Stimulated activated CD8-positive, alpha-beta memory T cell treated with anti-CD3 and anti-CD28 coated beads, Interleukin-7, amount 100 ng/mL, for 24 hours (primary cell): ENCODE results near the gene LRG1.

ENCODE experiments used
- DNase-seq: peaks from one replicate; pipeline ENCODE4 v3.0.0-alpha.2; 2020; ENCODE audit warnings: low read depth

LRG1 gene

DNA sequence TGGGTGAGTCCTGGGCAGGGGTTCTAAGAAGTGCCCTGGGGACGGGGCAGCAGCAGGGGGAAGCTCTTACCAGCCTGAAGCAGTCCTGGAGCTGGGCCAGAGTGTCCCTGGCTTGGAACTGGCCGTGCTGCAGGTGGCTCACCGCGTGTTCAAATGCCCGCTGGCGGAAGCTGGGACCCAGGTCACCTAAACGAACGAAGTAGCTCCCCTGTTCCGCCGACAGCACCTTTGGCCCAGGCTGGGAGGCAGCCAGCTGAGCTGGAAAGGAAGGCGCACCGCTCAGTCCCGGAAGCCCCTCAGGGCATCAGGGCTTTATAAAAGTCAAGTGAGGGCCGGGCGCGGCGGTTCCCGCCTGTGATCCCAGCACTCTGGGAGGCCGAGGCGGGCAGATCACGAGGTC is 31.1 kb downstream of the LRG1 start:
- no peak for DNase-seq

DNA sequence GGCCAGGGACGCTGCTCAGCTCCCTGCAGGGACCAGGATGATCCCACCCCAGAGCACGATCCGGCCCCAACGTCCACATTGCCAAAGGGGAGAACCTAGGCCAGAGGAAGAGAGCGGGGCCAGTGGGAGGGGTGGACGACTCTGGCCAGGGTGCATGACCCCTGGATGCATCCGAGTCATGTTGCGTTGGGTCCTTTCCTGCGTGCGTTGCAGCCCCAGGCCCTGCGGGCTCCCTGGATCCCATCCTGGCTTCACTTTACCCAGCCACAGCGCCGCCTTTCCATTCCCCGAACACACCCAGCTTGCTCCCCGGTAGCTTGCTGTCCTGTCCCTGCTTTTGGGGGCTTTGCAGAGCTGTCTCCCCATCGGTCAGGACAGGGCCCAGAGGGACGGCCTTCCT is 32.0 kb downstream of the LRG1 start:
- no peak for DNase-seq

DNA sequence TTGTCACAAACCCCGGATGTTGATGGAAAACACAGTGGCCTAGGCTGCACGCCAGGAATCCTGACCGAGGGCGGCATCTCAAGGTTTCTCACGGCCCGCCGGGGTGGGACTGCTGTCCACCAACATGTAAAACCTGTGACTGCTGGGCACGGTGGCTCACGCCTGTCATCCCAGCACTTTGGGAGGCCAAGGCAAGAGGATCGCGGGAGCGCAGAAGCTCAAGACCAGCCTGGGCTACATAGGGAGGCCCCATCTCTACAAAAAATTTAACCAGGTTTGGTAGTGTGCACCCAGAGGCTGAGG is 32.7 kb downstream of the LRG1 start:
- DNase-seq: no peak

DNA sequence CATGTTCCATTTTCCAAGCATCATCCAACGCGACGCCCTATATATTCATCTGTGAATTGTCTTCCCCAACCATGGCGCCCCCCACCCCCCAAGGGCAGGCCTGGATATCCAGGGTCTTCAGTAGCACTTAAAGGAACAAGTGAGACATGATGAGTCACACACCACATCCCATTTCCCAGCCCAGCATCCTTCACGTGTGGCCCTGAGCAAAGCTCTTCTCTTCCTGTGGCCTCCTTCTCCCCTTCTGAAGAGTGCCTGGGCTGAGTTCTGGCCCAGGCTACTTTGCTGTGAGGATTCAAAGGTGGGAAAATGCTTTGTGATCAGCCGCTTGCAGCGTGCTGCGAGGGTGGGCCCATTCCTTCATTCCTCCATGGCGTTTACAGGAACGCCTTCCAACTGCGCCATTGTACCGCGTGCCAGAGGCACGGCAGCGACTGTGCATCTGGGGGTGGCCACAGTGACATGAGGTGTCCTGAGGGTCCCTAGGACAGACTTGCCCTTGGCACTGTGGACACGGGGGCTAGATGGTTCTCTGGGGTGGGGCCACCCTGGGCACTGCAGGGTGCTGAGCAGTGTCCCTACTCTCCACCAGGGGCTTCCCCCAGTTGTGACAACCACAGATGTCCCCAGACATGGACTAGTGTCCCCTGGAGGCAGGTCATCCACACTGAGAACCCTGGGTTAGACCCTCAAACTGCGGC is 33.2 kb downstream of the LRG1 start:
- no peak for DNase-seq

DNA sequence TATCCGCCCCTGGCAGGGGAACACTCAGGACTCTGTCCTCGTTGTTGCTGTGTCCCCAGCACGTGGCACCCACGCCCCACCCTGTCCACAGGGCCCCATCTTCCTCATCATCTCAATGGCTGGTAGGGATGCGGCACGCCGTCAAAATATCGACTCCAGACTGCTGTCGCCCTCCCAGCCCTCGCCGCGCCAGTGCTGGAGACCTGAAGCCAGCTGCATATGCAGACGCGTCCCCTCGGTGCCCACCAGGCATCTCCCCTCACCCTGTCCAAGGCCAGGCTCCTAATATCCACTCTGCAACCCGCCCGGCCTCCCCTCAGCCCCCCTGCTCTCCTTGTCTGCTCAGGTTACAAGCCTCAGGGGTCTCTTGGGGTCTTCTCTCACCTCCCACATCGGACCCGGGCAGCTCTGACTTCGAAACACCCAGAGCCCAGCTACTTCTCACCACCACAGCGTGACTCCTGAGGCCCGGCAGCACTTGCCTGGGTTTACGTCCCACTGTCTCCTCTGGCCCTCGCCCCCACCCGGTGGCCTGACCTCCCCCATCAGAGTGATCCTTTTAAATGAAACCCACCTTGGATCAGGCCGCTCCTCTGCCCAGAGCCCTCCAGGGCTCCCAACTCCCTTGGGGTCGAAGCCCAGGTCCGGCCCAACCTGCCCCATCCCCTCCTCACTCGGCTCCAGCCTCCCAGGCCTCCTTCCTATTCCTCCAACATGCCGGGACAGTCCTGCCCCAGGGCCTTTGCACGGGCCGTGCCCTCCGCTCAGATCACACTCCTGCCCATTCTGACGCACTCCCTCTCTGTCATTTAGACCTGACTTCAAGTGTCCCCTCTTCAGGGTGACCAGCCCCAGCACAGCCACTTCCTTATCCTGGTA is 34.0 kb downstream of the LRG1 start:
- no peak for DNase-seq

DNA sequence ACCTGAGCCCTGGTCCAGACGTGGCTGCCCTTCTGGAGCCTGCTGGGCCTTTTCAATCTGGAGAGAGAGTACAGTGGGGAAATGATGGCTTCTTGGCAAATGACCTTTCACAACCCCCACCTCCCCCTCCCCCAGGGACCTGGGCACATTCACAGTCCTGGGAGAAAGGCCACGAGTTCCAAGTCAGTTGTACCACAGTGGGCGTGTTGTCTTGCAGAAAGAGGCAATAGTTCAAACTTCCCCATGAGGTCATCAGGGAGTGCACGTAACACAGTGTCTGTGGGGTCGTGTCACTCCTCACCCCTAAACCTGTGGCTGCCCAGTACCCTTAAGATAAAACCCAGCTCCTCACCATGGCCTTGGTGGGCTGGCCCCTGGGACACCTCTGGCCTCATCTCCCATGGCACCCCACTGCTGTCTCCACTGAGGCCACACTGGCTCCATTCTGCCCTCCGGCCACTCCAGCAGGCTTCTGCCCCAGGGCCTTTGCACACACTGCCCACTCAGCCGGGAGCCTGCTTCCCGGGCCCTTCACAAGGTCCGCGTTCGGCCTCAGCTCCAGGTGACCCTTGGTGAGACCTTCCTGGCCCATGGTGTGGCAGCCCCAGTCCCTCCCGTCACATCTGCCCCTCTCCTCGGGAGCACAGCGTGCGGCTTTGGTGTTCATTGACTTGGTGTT is 34.8 kb downstream of the LRG1 start:
- DNase-seq: no peak

DNA sequence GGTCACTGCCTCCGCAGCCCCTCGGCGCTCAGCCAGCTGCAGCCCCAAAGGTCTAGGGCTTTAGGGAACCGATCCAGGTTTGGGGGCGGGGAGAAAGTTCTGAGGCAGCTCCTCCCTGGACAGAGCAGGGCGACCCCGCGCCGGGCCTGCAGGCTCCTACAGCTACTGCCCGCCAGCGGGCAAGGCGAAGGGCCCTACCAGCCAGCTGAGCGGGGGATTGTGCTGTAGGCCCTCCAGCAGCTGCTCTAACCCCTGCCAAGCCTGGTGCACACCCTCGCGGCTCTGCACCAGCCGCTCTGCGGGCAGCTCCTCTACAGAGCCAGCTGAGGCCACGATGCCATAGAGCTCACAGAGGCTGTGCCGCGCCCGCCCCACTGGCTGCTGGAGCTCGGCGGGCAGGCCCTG is 35.5 kb downstream of the LRG1 start:
- DNase-seq: no peak

DNA sequence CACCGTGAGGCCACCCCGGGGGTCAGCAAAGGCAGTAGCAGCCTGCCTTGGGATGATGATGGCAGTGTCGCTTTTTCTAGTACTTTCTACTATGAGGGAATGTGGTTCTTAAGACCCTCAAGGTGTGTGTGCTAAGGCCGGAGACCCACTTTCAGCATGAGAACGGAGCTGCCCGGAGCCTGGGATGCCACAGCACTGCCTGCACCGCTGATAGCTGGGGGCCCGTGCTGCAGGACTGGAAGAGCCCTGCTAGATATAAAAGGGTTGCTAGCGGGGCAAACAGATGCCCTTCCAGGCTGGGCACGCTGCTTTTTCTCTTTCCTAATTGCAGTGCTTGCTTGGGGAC is 36.0 kb downstream of the LRG1 start:
- DNase-seq: no peak

DNA sequence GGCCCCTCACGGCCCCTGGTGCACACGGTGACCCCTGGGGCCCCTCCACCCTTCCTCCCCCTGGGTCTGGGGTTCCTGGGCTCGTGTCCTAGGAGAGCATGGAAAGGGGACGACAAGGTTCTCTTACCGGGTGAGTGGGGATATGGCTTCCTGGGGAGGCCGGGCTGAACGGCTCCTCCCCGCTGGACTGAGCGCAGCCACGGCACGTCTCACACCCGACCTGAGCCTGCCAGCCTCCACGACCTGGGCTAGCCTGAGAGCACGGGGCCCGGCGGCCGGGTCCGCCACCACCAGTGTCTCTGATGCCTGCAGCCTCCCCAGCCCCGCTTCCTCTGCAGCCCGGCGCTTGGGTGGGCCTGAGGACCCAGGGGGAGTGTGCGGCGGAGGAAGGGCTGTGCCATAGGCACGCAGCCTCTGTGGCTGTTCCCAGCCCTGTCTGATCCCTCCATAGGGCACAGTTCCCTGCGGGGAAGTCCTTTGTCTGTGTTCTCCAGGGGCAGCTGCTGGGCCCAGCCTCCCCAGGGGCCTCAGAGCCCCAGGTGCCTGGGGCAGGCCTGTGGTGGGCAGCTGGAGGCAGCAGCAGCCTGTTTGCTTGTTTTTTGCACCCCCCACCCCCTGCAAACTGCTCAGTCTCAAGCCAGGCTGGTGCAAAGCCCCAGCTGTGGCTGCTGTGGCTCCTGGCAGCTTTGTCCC is 36.6 kb downstream of the LRG1 start:
- no peak for DNase-seq

DNA sequence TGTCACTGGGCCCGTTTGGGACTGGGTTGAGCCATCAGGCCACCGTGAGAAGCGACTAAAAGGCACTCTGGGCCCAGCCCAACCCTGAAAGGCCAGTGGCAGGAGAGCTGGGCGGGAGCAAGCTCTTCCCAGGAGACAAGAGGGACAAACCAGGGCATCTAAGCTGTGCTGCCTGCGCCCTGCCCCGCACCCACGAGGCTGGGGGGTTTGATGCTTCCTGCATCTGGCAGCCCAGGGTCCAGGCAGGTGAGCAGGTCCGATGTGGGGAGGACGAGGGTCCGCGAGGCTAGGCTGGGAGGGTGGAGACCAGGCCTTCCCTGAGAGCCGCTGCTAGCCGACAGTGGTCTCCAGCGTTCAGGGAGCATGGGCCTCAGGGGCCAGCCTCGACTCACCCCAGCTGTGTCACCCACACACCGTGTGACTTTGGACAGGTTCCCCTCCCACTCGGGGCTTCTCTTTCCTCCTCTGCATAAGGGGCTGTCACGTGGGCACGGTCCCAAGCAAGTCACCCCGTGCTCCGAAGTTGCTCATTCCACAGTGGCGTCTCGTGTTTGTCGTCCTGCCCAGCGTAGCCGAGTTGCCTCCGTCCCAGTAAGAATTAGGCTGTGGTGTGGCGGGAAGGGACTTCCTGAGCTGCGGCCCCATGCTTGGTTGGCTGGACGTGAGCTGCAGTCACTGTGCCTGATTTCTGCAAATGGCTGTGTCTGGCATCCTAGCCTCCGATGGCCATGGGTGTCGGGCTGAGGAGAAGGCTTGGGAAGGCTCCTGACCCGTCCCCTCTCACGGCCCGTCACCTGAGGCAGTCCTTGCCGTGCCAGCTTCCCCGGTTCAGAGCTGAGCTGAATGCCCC is 37.3 kb downstream of the LRG1 start:
- no peak for DNase-seq

DNA sequence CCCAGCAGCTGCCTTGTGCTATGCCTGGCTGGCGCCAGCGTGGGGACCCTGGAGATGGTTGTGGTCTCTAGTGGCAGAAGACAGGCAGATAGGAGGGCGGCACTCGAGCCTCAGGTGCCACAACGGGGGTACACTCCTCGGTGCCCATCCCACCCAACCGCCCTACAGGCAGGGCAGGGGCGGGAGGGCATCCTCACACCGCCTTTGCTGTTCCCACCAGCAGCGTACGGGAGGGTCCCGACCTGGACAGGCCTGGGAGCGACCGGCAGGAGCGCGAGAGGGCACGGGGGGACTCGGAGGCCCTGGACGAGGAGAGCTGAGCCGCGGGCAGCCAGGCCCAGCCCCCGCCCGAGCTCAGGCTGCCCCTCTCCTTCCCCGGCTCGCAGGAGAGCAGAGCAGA is 38.1 kb downstream of the LRG1 start:
- DNase-seq: no peak

DNA sequence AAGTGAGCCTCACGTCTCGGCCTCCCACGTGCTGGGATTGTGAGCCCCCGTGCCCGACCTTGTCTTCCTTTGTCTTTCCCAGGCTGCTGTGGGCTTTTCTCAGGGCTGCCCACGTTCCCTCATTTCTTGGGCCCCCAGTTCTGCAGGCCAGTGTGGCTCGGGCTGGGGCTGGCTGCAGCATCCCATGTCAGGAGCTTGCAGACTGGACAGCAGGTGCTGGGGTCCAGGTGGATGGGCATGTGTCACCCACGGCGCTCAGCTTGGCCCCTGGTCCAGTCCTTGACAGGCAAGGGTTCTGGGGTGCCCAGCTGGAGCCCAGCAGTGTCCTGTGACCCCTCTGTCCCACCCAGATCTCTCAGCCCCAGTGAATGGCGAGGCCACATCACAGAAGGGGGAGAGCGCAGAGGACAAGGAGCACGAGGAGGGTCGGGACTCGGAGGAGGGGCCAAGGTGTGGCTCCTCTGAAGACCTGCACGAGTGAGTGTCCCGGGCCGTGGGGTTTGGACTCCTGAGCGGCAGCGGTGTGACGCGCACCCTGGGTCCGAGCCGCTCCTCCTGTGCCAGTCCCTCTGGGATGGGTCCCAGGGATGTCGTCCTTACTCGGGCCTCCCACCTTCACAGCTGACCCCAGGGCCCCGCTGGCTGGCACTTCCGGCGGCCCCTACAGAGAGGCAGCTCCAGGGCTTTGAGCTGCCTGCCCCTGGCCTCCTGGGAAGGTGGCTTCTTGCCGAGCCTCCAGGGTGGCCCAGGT is 38.8 kb downstream of the LRG1 start:
- no peak for DNase-seq

DNA sequence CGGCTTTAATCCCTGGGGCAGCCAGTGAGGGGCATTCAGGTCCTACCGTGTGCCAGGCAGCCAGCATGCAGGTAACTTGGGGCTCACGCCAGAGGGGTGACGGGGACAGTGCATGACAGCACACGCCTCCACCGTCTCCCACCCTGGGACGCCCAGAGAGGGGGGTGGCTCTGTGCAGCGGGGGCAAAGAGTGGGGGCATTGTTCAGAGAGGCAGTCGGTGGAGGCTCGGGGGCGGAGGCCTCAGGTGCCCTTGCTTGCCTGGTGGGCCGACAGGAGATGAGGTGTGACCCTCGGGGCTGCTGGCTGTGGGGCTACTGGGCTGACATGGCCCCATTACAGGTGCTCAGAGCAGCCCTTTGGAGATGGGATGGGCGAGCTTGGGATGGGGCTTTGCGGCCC is 40.0 kb downstream of the LRG1 start:
- no peak for DNase-seq

DNA sequence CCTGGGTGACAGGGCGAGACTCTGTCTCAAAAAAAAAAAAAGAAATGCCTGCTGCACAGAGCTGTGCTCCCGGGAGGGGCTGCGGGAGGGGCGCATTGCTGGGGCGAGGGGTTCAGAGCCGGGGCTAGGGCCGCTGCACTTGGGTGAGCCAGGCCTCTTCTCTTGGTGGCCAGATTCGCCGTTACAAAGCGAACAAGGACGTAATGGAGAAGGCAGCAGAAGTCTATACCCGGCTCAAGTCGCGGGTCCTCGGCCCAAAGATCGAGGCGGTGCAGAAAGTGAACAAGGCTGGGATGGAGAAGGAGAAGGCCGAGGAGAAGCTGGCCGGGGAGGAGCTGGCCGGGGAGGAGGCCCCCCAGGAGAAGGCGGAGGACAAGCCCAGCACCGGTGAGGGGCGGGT is 40.5 kb downstream of the LRG1 start:
- no peak for DNase-seq

DNA sequence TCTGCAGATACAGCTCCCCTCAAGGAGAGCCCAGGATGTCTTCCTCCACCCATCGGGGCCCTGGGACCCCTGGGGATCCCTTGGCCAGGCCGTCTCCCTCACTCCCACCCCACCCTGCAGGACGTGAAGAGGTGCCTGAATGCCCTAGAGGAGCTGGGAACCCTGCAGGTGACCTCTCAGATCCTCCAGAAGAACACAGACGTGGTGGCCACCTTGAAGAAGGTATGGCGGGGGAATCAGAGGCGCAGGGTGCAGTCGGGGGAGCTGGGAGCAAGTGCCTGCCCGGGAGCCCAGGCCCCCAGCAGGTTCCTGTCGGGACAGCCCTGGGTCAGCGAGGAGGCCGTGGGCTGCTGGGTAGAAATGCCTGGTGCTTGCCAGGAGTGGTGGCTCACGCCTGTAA is 41.1 kb downstream of the LRG1 start:
- DNase-seq: no peak

DNA sequence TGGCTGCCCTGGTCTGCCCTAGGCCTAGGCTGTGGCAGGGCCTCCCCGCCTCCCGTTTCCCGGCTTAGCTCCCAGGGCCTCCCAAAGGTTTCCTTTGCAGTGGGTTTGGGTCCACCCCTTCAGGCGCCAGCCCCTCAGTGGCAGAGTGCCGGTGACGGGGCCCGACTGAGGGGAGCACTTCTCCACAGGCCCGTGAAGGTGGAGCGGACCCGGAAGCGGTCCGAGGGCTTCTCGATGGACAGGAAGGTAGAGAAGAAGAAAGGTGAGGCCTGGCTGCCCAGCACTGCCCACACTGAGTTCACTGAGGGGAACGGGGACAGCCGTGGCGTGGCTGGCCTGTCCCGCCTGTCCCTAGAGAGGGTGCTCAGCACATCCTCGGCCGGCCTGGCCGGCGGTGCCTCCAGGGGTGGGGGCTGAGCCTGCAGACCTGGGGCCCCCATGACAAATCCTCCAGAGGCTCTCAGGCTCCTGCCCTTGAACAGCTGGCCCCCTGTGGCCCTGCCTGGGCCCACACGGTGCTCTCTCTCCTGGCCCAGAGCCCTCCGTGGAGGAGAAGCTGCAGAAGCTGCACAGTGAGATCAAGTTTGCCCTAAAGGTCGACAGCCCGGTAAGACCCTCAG is 42.0 kb downstream of the LRG1 start:
- DNase-seq: no peak

DNA sequence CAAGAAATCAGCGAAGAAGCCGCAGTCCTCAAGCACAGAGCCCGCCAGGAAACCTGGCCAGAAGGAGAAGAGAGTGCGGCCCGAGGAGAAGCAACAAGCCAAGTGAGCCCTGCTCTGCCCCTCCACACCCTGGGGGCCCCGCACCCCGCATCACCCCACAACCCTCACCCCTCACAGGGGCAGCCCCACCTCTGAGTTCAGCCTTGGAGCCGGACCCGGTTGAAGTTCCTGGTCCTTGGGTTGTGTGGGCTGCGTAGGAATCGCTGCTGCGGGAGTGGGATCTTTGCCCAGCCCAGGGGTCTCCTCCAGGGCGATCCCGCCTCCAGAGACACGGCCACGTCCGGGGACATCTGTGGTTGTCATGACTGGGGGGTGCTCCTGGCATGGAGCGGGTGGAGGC is 43.5 kb downstream of the LRG1 start:
- no peak for DNase-seq

DNA sequence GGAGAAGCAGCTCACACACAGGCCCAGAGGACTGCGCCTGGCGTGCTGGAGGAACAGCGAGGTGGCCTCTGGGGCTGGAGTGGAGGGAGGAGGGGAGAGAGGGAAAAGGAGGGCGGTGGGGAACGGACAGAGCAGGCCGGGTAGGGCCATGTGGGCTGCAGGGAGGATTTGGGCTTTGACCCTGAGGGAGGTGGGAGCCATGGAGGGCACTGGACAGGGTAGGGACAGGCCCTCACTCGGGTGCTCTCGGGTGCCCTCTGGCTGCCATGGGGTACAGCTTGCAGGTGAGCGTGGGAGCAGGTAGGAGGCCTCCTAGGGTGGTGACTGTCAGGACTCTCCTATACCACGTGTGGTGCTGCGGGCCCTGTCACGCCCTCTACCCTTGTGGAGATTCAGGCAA is 44.4 kb downstream of the LRG1 start:
- DNase-seq: no peak

DNA sequence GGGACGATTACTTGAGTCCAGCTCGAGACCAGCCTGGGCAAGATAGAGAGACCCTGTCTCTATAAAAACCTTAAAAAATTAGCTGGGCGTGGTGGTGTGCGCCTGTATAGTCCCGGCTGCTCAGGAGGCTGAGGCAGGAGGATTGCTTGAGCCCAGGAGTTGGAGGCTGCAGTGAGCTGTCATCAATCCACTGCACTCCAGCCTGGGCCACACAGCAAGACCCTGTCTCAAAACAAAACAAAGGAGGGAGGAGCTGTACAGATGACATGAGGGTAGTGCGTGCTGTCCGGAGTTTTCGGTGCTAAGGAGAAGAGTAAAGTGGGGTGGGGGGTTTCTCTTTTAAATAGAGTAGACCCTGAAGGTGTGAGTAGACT is 45.2 kb downstream of the LRG1 start:
- no peak for DNase-seq

DNA sequence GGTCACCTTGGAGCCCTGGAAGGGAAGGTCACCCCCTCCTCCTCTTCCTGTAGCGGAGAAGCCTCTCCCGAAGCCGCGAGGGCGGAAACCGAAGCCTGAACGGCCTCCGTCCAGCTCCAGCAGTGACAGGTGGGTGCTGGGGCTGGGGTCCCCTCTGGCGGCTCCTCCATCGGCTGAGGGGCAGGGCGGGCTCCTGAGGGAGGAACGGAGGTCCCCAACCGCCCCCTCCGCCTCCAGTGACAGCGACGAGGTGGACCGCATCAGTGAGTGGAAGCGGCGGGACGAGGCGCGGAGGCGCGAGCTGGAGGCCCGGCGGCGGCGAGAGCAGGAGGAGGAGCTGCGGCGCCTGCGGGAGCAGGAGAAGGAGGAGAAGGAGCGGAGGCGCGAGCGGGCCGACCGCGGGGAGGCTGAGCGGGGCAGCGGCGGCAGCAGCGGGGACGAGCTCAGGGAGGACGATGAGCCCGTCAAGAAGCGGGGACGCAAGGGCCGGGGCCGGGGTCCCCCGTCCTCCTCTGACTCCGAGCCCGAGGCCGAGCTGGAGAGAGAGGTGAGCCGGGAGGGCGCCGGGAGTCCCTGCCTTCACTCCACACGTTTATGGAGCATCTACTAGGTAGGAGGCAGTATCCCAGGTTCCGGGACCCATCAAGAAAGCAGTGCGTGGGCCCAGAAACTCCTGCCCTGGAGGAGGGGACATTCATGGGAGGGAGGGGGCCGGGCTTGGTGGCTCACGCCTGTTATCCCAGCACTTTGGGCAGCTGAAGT is 45.7 kb downstream of the LRG1 start:
- no peak for DNase-seq
